ENCODE results near the gene PRAMEF4. TPM values are rescaled to one million over a fixed set of nuclear protein-coding genes. Genes with fewer than 3 reads are reported as not detected.
"Not testable (repeated sequence)": the region's sequence is repeated elsewhere in the genome, so short reads cannot be mapped to it uniquely, and the experiment has no call there.

PRAMEF4 gene
- total and polyA plus RNA-seq, 4 donors = not detected

DNA sequence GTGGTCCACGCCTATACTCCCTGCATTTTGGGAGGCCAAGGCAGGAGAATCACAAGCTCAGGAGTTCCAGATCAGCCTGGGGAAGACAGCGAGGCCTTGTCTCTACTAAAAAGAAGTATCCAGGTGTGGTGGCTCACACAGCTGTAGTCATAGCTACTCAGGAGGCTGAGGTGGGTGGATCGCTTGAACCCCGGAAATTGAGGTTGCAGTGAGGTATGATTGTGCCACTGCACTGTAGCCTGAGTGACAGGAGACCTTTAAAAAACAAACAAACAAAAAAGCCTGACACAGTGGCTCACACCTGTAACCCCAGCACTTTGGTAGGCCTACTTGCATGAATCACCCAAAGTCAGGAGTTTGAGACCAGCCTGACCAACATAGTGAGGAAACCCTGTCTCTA lies 7.5 kb downstream of the PRAMEF4 start:
- H3K9me3 ChIP-seq (ENCODE audit: control insufficient read depth in 4 of 4, low read length in 3 of 4); H3K9ac ChIP-seq (ENCODE audit: low read depth in 1 of 2, low read length in 2 of 2); H3K4me1 ChIP-seq (ENCODE audit: control insufficient read depth in 4 of 4, insufficient read depth in 4 of 4, low read length in 3 of 4); H3K27me3 ChIP-seq (ENCODE audit: control insufficient read depth in 4 of 4, insufficient read depth in 4 of 4, low read length in 3 of 4); H3K4me3 ChIP-seq (ENCODE audit: low read depth in 1 of 3, low read length in 3 of 3); H3K27ac ChIP-seq (ENCODE audit: low read depth in 1 of 2, low read length in 2 of 2); DNase-seq (ENCODE audit: low spot score); H3K36me3 ChIP-seq (ENCODE audit: control insufficient read depth in 4 of 4, insufficient read depth in 3 of 4, low read depth in 1 of 4, low read length in 3 of 4): not testable (repeated sequence)
- 95% methylated on average over 3 of the region's 4 CpGs for WGBS

DNA sequence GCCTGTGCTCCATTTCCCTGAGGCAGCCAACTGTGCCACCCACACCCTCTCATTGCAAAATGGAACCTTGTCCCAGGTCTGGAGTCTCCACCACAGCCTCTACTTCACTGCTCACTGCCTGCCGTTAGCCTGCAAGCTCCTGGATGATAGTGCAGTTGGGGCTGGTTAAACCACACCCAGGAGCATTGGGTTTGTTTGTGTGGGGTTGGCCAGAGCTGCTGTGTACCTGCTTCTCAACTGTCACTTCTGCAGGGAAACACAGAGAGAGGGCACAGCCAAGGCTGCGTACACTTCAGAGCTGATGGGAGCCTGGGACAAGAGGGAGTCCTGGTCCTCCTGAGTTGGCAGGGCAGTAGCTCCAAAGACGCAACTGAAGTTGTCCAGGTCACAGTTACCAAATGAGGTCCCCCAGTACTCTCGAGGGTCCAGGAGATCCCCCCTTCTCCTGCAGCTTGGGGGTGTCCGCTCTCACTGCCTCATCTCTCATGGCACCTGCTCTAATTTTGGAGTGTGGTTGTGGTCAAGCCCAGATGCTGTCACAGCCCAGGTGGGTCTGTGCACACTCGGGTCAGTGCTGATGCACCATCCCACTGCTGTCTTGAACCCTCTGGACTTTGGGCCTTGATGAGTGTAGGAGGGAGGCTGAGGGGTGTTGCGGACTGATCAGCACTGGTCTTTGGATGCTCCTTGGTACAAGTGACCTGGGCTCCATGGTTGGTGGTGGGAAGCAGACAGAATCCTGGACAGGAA lies 22.7 kb downstream of the PRAMEF4 start:
- H3K27me3 ChIP-seq (ENCODE audit: control insufficient read depth in 4 of 4, insufficient read depth in 4 of 4, low read length in 3 of 4); H3K9me3 ChIP-seq (ENCODE audit: control insufficient read depth in 4 of 4, low read length in 3 of 4); H3K36me3 ChIP-seq (ENCODE audit: control insufficient read depth in 4 of 4, insufficient read depth in 3 of 4, low read depth in 1 of 4, low read length in 3 of 4); H3K4me3 ChIP-seq (ENCODE audit: low read depth in 1 of 3, low read length in 3 of 3); DNase-seq (ENCODE audit: low spot score); H3K4me1 ChIP-seq (ENCODE audit: control insufficient read depth in 4 of 4, insufficient read depth in 4 of 4, low read length in 3 of 4); H3K9ac ChIP-seq (ENCODE audit: low read depth in 1 of 2, low read length in 2 of 2); H3K27ac ChIP-seq (ENCODE audit: low read depth in 1 of 2, low read length in 2 of 2): not testable (repeated sequence)
- WGBS = 88% methylated on average over 4 of the region's 7 CpGs

DNA sequence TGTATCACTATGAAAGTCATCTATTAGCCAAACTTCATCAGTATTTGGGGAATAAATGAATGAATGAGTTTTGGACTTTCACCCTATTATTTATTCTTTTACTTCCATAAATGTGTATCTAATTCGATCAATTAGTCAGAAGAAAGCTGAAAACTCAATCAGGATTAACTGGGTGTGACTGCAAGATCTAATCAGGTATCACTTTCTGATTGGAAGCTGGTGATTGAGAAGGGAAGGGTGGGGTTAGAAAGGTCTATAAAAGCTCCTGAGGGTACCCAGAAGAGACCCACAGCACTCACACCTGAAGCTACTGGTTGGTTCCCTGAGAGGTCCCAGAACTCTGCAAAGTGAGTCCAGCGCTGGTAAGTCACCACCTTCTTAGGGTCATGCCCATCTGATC lies 29.2 kb downstream of the PRAMEF4 start, which contains the start of gene PRAMEF2:
Gene PRAMEF2 (plus strand): TSS at position 301 of the 400 bp plus-strand sequence. CDS start 1,924 bp downstream, outside the sequence.
- H3K4me3 ChIP-seq (ENCODE audit: low read depth in 1 of 3, low read length in 3 of 3); H3K27me3 ChIP-seq (ENCODE audit: control insufficient read depth in 4 of 4, insufficient read depth in 4 of 4, low read length in 3 of 4); H3K9me3 ChIP-seq (ENCODE audit: control insufficient read depth in 4 of 4, low read length in 3 of 4); H3K4me1 ChIP-seq (ENCODE audit: control insufficient read depth in 4 of 4, insufficient read depth in 4 of 4, low read length in 3 of 4); DNase-seq (ENCODE audit: low spot score); H3K27ac ChIP-seq (ENCODE audit: low read depth in 1 of 2, low read length in 2 of 2); H3K36me3 ChIP-seq (ENCODE audit: control insufficient read depth in 4 of 4, insufficient read depth in 3 of 4, low read depth in 1 of 4, low read length in 3 of 4); H3K9ac ChIP-seq (ENCODE audit: low read depth in 1 of 2, low read length in 2 of 2): not testable (repeated sequence)
- 73% methylated on average over 2 of the region's 2 CpGs for WGBS

DNA sequence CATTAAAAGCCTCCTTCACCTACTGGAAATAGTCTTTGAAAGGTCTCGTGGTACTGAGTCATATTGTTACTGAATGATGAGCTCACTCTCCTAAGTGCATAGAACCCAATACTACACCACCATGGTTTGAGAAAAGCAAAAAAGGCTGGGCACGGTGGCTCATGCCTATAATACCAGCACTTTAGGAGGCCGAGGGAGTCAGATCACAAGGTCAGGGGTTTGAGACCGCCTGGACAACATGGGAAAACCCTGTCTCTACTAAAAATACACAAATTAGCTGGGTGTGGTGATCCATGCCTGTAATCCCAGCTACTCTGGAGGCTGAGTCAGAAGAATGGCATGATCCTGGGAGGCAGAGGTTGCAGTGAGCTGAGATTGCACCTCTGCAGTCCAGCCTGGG lies 34.2 kb downstream of the PRAMEF4 start:
- 76% methylated on average over 4 of the region's 4 CpGs for WGBS
- Histone ChIP-seq H3K36me3 (ENCODE audit: control insufficient read depth in 4 of 4, insufficient read depth in 3 of 4, low read depth in 1 of 4, low read length in 3 of 4) (no peaks in the 10 kb centered on the region), H3K27me3 (ENCODE audit: control insufficient read depth in 4 of 4, insufficient read depth in 4 of 4, low read length in 3 of 4) (no peaks in the 10 kb centered on the region), H3K9me3 (ENCODE audit: control insufficient read depth in 4 of 4, low read length in 3 of 4) (peaks cover 0 to 3% (median 0%) of the 10 kb centered on the region in 4 donors), H3K4me1 (ENCODE audit: control insufficient read depth in 4 of 4, insufficient read depth in 4 of 4, low read length in 3 of 4) (no peaks in the 10 kb centered on the region), H3K27ac (ENCODE audit: low read depth in 1 of 2, low read length in 2 of 2) (no peak overlapping the region), H3K4me3 (ENCODE audit: low read depth in 1 of 3, low read length in 3 of 3) (no peak overlapping the region), H3K9ac (ENCODE audit: low read depth in 1 of 2, low read length in 2 of 2) (no peak overlapping the region)
- TF ChIP-seq EGR1 (IDR thresholded peaks at IDR 0.05; ENCODE audit: low read depth in 2 of 2) = no peak
- TF ChIP-seq HNF4A (conservative IDR thresholded peaks at IDR 0.05) = no peak
- no peak for TF ChIP-seq FOXA2 (IDR thresholded peaks at IDR 0.05)
- TF ChIP-seq FOXA1 (IDR thresholded peaks at IDR 0.05) = no peak
- TF ChIP-seq GABPA (IDR thresholded peaks at IDR 0.05 in 1 of 2, conservative IDR thresholded peaks at IDR 0.05 in 1 of 2) = no peak
- TF ChIP-seq TAF1 (conservative IDR thresholded peaks at IDR 0.05) = no peak
- no peak for TF ChIP-seq RXRA (IDR thresholded peaks at IDR 0.05)
- TF ChIP-seq, protein P1, sequence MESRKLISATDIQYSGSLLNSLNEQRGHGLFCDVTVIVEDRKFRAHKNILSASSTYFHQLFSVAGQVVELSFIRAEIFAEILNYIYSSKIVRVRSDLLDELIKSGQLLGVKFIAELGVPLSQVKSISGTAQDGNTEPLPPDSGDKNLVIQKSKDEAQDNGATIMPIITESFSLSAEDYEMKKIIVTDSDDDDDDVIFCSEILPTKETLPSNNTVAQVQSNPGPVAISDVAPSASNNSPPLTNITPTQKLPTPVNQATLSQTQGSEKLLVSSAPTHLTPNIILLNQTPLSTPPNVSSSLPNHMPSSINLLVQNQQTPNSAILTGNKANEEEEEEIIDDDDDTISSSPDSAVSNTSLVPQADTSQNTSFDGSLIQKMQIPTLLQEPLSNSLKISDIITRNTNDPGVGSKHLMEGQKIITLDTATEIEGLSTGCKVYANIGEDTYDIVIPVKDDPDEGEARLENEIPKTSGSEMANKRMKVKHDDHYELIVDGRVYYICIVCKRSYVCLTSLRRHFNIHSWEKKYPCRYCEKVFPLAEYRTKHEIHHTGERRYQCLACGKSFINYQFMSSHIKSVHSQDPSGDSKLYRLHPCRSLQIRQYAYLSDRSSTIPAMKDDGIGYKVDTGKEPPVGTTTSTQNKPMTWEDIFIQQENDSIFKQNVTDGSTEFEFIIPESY (IDR thresholded peaks at IDR 0.05) = no peak
- no peak for TF ChIP-seq NR2F2 (IDR thresholded peaks at IDR 0.05)
- TF ChIP-seq, protein P2, sequence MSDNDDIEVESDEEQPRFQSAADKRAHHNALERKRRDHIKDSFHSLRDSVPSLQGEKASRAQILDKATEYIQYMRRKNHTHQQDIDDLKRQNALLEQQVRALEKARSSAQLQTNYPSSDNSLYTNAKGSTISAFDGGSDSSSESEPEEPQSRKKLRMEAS (IDR thresholded peaks at IDR 0.05) = no peak
- TF ChIP-seq, protein P3, sequence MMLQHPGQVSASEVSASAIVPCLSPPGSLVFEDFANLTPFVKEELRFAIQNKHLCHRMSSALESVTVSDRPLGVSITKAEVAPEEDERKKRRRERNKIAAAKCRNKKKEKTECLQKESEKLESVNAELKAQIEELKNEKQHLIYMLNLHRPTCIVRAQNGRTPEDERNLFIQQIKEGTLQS (IDR thresholded peaks at IDR 0.05) = no peak
- TF ChIP-seq YY1 (IDR thresholded peaks at IDR 0.05) = no peak
- no peak for TF ChIP-seq SP1 (IDR thresholded peaks at IDR 0.05)
- TF ChIP-seq, protein P4, sequence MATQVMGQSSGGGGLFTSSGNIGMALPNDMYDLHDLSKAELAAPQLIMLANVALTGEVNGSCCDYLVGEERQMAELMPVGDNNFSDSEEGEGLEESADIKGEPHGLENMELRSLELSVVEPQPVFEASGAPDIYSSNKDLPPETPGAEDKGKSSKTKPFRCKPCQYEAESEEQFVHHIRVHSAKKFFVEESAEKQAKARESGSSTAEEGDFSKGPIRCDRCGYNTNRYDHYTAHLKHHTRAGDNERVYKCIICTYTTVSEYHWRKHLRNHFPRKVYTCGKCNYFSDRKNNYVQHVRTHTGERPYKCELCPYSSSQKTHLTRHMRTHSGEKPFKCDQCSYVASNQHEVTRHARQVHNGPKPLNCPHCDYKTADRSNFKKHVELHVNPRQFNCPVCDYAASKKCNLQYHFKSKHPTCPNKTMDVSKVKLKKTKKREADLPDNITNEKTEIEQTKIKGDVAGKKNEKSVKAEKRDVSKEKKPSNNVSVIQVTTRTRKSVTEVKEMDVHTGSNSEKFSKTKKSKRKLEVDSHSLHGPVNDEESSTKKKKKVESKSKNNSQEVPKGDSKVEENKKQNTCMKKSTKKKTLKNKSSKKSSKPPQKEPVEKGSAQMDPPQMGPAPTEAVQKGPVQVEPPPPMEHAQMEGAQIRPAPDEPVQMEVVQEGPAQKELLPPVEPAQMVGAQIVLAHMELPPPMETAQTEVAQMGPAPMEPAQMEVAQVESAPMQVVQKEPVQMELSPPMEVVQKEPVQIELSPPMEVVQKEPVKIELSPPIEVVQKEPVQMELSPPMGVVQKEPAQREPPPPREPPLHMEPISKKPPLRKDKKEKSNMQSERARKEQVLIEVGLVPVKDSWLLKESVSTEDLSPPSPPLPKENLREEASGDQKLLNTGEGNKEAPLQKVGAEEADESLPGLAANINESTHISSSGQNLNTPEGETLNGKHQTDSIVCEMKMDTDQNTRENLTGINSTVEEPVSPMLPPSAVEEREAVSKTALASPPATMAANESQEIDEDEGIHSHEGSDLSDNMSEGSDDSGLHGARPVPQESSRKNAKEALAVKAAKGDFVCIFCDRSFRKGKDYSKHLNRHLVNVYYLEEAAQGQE (IDR thresholded peaks at IDR 0.05) = no peak
- no peak for DNase-seq (ENCODE audit: low spot score)

DNA sequence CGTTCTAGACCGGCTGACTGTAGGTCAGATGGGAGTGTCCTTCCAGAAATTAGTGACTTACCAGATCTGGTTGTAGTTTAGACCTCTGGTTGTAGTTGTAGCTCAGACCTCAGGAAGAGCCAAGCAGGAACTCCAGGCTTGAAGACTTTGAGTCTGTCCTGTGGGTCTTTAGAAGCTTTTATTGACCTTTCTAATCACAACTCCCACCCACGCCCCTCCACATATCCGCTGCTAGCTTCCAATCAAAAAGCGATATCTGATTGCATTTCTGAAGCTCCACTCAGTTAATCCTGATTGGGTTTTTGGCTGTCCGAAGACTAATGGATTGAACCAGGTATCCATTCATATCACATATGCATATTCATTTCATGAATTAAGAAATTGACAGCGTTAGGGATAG lies 37.4 kb downstream of the PRAMEF4 start, which contains the start of gene HNRNPCL1:
Gene HNRNPCL1 (minus strand): TSS at position 101 of the 400 bp plus-strand sequence. CDS start 431 bp downstream, outside the sequence.
- not testable (repeated sequence) for H3K27ac ChIP-seq (ENCODE audit: low read depth in 1 of 2, low read length in 2 of 2); H3K9me3 ChIP-seq (ENCODE audit: control insufficient read depth in 4 of 4, low read length in 3 of 4); H3K9ac ChIP-seq (ENCODE audit: low read depth in 1 of 2, low read length in 2 of 2); DNase-seq (ENCODE audit: low spot score); H3K27me3 ChIP-seq (ENCODE audit: control insufficient read depth in 4 of 4, insufficient read depth in 4 of 4, low read length in 3 of 4); H3K4me3 ChIP-seq (ENCODE audit: low read depth in 1 of 3, low read length in 3 of 3); H3K4me1 ChIP-seq (ENCODE audit: control insufficient read depth in 4 of 4, insufficient read depth in 4 of 4, low read length in 3 of 4); H3K36me3 ChIP-seq (ENCODE audit: control insufficient read depth in 4 of 4, insufficient read depth in 3 of 4, low read depth in 1 of 4, low read length in 3 of 4)
- 84% methylated on average over 7 of the region's 7 CpGs for WGBS

All from liver (tissue), 9 donors.